Prostate gland (tissue), 2 donors: ENCODE data around the gene FKBP3. TPM values are rescaled to one million over a fixed set of nuclear protein-coding genes. Genes with fewer than 3 reads are reported as not detected.

Source experiments
- DNase-seq: peaks from one replicate; pipeline ENCODE4 v3.0.0-alpha.2; 2019; ENCODE audit warnings: low spot score
- H3K27ac ChIP-seq, 2 donors: fragments of 200-600 bp; sonication (generic); 2 replicates each; pipeline ENCODE4 v1.5.1; 2017 to 2019
- H3K27me3 ChIP-seq: fragments of 200-600 bp; sonication (generic); replicated peaks from 2 replicates; pipeline ENCODE4 v1.5.1; 2019; ENCODE audit not compliant: insufficient read depth
- H3K36me3 ChIP-seq, 2 donors: fragments of 200-600 bp; sonication (generic); 1 replicate in 1 of 2; 2 replicates in 1 of 2; pipeline versions ENCODE4 v1.5.1 to v1.8.1; 2017 to 2019
- H3K4me1 ChIP-seq: fragments of 200-600 bp; sonication (generic); replicated peaks from 2 replicates; pipeline ENCODE4 v1.5.1; 2019
- H3K4me3 ChIP-seq, 2 donors: fragments of 200-600 bp; sonication (generic); 2 replicates each; pipeline ENCODE4 v1.5.1; 2017 to 2019
- H3K9me3 ChIP-seq: fragments of 200-600 bp; sonication (generic); 2 replicates; pipeline ENCODE4 v1.5.1; 2017
- CTCF ChIP-seq, 4 experiments: fragments of 200-600 bp in 2 of 4; fragments of 450-650 bp in 2 of 4; sonication (generic) in 2 of 4; IDR thresholded peaks; 1 replicate in 3 of 4; 2 replicates in 1 of 4; pipeline ENCODE4 v1.5.1; 2016 to 2019; ENCODE audit warnings: antibody characterized with exemption in 4 of 4, mild to moderate bottlenecking in 2 of 4, moderate library complexity in 2 of 4
- POLR2A ChIP-seq: fragments of 450-650 bp; IDR thresholded peaks from one replicate; pipeline ENCODE4 v1.6.1; 2016; ENCODE audit warnings: antibody characterized with exemption, mild to moderate bottlenecking
- POLR2AphosphoS5 ChIP-seq: sonication (generic); formaldehyde crosslinking; IDR thresholded peaks from one replicate; pipeline ENCODE4 v1.6.1; 2017; ENCODE audit warnings: antibody characterized with exemption
- WGBS: methylation state at CpG from one replicate; pipeline ENCODE4 v1.1.5; 2018; 5-methylcytosine and 5-hydroxymethylcytosine counted together
- intact Hi-C: fragments of 100-400 bp; cut with DNase I; formaldehyde crosslinking; loops from one replicate; pipeline ENCODE4 v1.14.2; 2022
- total RNA-seq, 2 donors: library from RNA; depleted of rRNA; stranded (reverse); fragments of >200 nt; gene quantifications; one replicate each; pipeline ENCODE4 v1.1.0, GENCODE V29; 2016

Gene FKBP3
- total RNA-seq, 2 donors from 2014 or later = 40.4 to 46.7 TPM

GRCh38 chr14:45169906-45170305 lies 35.6 kb upstream of the FKBP3 start:
- Histone ChIP-seq H3K9me3 (no peaks in the 10 kb centered on the region), H3K27ac (no peak overlapping the region), H3K36me3 (no peaks in the 10 kb centered on the region), H3K4me1 (no peaks in the 10 kb centered on the region), H3K27me3 (no peaks in the 10 kb centered on the region), H3K4me3 (no peak overlapping the region)
- DNase-seq = no peak
- no peak for TF ChIP-seq CTCF (IDR thresholded peaks at IDR 0.05)
- no peak for TF ChIP-seq POLR2A
- TF ChIP-seq POLR2AphosphoS5 = no peak
- intact Hi-C loops = no loop called here

GRCh38 chr14:45156067-45156466 lies 21.8 kb upstream of the FKBP3 start:
- Histone ChIP-seq H3K9me3 (no peaks in the 10 kb centered on the region), H3K4me1 (no peaks in the 10 kb centered on the region), H3K27me3 (no peaks in the 10 kb centered on the region), H3K36me3 (no peaks in the 10 kb centered on the region), H3K27ac (no peak overlapping the region), H3K4me3 (no peak overlapping the region)
- no peak for TF ChIP-seq POLR2AphosphoS5
- no peak for TF ChIP-seq POLR2A
- no peak for TF ChIP-seq CTCF (IDR thresholded peaks at IDR 0.05)
- DNase-seq = no peak
- intact Hi-C loops = no loop called here

GRCh38 chr14:45150386-45150890 lies 16.2 kb upstream of the FKBP3 start:
- Histone ChIP-seq H3K4me1 (no peaks in the 10 kb centered on the region), H3K4me3 (no peak overlapping the region), H3K36me3 (no peaks in the 10 kb centered on the region), H3K9me3 (no peaks in the 10 kb centered on the region), H3K27ac (no peak overlapping the region), H3K27me3 (no peaks in the 10 kb centered on the region)
- TF ChIP-seq POLR2AphosphoS5 (no peak), POLR2A (no peak), CTCF (IDR thresholded peaks at IDR 0.05) (no peak)
- intact Hi-C loops = no loop called here
- WGBS = 90% methylated on average over 4 of the region's 4 CpGs
- DNase-seq = no peak

GRCh38 chr14:45149602-45150001 lies 15.3 kb upstream of the FKBP3 start:
- Histone ChIP-seq H3K4me3 (no peak overlapping the region), H3K36me3 (no peaks in the 10 kb centered on the region), H3K9me3 (no peaks in the 10 kb centered on the region), H3K4me1 (no peaks in the 10 kb centered on the region), H3K27me3 (no peaks in the 10 kb centered on the region), H3K27ac (no peak overlapping the region)
- 92% methylated on average over 3 of the region's 3 CpGs for WGBS
- intact Hi-C loops = no loop called here
- no peak for DNase-seq
- TF ChIP-seq POLR2AphosphoS5 (no peak), POLR2A (no peak), CTCF (IDR thresholded peaks at IDR 0.05) (no peak)

- Histone ChIP-seq H3K27me3 (no peaks in the 10 kb centered on the region), H3K9me3 (no peaks in the 10 kb centered on the region), H3K4me3 (no peak overlapping the region), H3K36me3 (no peaks in the 10 kb centered on the region), H3K27ac (no peak overlapping the region), H3K4me1 (no peaks in the 10 kb centered on the region)
- intact Hi-C loops = no loop called here
- TF ChIP-seq POLR2A = no peak
- no peak for TF ChIP-seq POLR2AphosphoS5
- TF ChIP-seq CTCF (IDR thresholded peaks at IDR 0.05) = no peak
- WGBS = 96% methylated on average over 3 of the region's 3 CpGs
- DNase-seq = no peak
These were observed 10.9 kb upstream of the FKBP3 start for GRCh38 chr14:45145214-45145613.
